ENCODE results near the gene MUC5AC.

MUC5AC gene

GRCh38 chr11:1125803-1126202 is 31.9 kb upstream of the MUC5AC start:
- H2AFZ ChIP-seq (ENCODE audit: low read depth, low read length), result no peak overlapping the region
- H3K79me2 ChIP-seq (ENCODE audit: insufficient read depth, low read length), result no peaks in the 10 kb centered on the region
- no peaks in the 10 kb centered on the region for H4K20me1 ChIP-seq (ENCODE audit: insufficient read depth, low read length)
- no peak overlapping the region for H3K9ac ChIP-seq (ENCODE audit: low read depth, low read length)
- no peak overlapping the region for H3K27ac ChIP-seq (ENCODE audit: low read length)
- no peak overlapping the region for H3K4me2 ChIP-seq (ENCODE audit: insufficient read depth, low read length)
- H3K9me3 ChIP-seq (ENCODE audit: insufficient read depth, low read length, severe bottlenecking), result no peaks in the 10 kb centered on the region
- no peak for TF ChIP-seq CTCF (IDR thresholded peaks at IDR 0.05; ENCODE audit: borderline replicate concordance, extremely low read depth, low read length, poor library complexity, severe bottlenecking)
- TF ChIP-seq EZH2 (IDR thresholded peaks at IDR 0.05; ENCODE audit: borderline replicate concordance, low read depth, low read length, severe bottlenecking), result no peak
- H3K36me3 ChIP-seq (ENCODE audit: insufficient read depth, low read length), result no peaks in the 10 kb centered on the region
- ATAC-seq (ENCODE audit: insufficient read depth, low read depth), result no peak
- no peaks in the 10 kb centered on the region for H3K27me3 ChIP-seq (ENCODE audit: insufficient read depth, low read length, poor library complexity)
- H3K4me3 ChIP-seq (ENCODE audit: low read depth in 1 of 2, low read length in 2 of 2), result no peak overlapping the region
- no peak for DNase-seq
- H3K4me1 ChIP-seq (ENCODE audit: insufficient read depth, low read length), result no peaks in the 10 kb centered on the region

GRCh38 chr11:1126491-1126926 is 31.2 kb upstream of the MUC5AC start:
- Histone ChIP-seq H3K4me3 (ENCODE audit: low read depth in 1 of 2, low read length in 2 of 2) (no peak overlapping the region), H3K36me3 (ENCODE audit: insufficient read depth, low read length) (no peaks in the 10 kb centered on the region), H3K9me3 (ENCODE audit: insufficient read depth, low read length, severe bottlenecking) (no peaks in the 10 kb centered on the region), H3K79me2 (ENCODE audit: insufficient read depth, low read length) (no peaks in the 10 kb centered on the region), H4K20me1 (ENCODE audit: insufficient read depth, low read length) (no peaks in the 10 kb centered on the region), H3K27me3 (ENCODE audit: insufficient read depth, low read length, poor library complexity) (no peaks in the 10 kb centered on the region), H3K4me2 (ENCODE audit: insufficient read depth, low read length) (no peak overlapping the region), H3K4me1 (ENCODE audit: insufficient read depth, low read length) (no peaks in the 10 kb centered on the region), H3K9ac (ENCODE audit: low read depth, low read length) (no peak overlapping the region), H2AFZ (ENCODE audit: low read depth, low read length) (no peak overlapping the region), H3K27ac (ENCODE audit: low read length) (no peak overlapping the region)
- ATAC-seq (ENCODE audit: insufficient read depth, low read depth), result no peak
- no peak for DNase-seq
- TF ChIP-seq EZH2 (IDR thresholded peaks at IDR 0.05; ENCODE audit: borderline replicate concordance, low read depth, low read length, severe bottlenecking), result no peak

DNA sequence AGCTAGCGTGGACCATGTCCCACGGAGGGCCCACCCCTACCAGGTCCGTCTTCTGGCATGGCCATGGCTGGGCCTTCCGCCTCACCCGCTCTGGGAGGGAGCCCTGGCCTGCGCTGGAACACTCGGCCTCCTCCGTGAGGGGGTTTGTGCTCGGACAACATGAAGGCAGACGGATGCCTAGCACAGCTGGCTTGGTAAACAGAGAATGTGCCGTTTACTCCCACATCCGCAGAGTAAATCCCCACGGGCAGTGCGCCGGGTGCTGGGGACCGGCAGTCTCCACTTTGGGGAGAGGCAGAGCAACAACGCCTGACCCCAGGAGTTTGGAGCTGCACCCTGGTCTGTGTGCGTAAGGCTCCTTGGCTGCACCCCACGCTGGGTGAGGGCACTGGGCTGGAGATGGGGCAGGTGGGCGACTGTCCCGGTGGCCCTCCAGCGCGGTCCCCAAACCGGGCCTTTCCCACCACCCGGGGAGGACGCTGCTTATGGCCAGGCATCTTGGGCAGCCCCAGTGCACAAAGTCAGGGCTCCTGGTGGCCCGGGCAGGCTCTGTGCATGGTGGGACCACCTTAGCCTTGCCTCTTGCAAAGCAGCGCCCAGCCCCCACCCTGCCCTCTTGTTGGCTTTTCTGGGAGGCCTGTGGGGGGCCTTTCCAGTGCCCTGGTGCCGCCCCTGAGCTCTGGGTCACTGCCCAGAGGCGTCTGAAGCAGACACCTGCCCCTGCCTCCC is 30.7 kb upstream of the MUC5AC start:
- Histone ChIP-seq H3K4me3 (ENCODE audit: low read depth in 1 of 2, low read length in 2 of 2) (no peak overlapping the region), H3K4me1 (ENCODE audit: insufficient read depth, low read length) (no peaks in the 10 kb centered on the region), H4K20me1 (ENCODE audit: insufficient read depth, low read length) (no peaks in the 10 kb centered on the region), H3K9me3 (ENCODE audit: insufficient read depth, low read length, severe bottlenecking) (no peaks in the 10 kb centered on the region), H2AFZ (ENCODE audit: low read depth, low read length) (no peak overlapping the region), H3K36me3 (ENCODE audit: insufficient read depth, low read length) (no peaks in the 10 kb centered on the region), H3K4me2 (ENCODE audit: insufficient read depth, low read length) (no peak overlapping the region), H3K9ac (ENCODE audit: low read depth, low read length) (no peak overlapping the region), H3K27ac (ENCODE audit: low read length) (no peak overlapping the region), H3K79me2 (ENCODE audit: insufficient read depth, low read length) (no peaks in the 10 kb centered on the region), H3K27me3 (ENCODE audit: insufficient read depth, low read length, poor library complexity) (no peaks in the 10 kb centered on the region)
- ATAC-seq (ENCODE audit: insufficient read depth, low read depth) (no peak), DNase-seq (no peak)
- no peak for TF ChIP-seq EZH2 (IDR thresholded peaks at IDR 0.05; ENCODE audit: borderline replicate concordance, low read depth, low read length, severe bottlenecking)
- no peak for TF ChIP-seq CTCF (IDR thresholded peaks at IDR 0.05; ENCODE audit: borderline replicate concordance, extremely low read depth, low read length, poor library complexity, severe bottlenecking)

DNA sequence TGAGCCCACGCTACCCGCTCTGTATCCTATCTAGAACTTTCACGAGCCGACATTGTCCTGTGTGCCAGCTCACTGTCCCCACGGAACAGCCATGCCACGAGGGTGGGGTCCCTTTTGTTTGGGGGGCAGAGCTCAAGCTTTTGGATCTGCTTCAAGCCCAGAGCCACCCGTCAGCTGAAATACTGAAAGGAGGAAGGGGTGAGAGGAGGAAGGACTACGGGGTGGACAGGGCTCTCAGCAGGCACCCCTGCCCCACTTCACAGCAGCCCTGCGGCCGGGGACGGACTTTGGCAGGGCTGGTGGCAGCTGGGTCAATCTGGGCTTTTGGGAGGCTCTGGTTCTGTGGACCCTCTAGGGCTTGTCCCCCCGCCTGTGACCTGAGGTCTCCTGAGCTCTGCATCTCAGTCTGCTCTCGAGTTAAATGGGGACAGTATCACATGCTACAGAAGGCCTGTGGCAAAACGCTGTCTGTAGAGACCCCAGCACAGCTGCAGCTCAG is 30.0 kb upstream of the MUC5AC start:
- ATAC-seq (ENCODE audit: insufficient read depth, low read depth) (no peak), DNase-seq (no peak)
- Histone ChIP-seq H3K4me3 (ENCODE audit: low read depth in 1 of 2, low read length in 2 of 2) (no peak overlapping the region), H3K9ac (ENCODE audit: low read depth, low read length) (no peak overlapping the region), H3K36me3 (ENCODE audit: insufficient read depth, low read length) (no peaks in the 10 kb centered on the region), H3K9me3 (ENCODE audit: insufficient read depth, low read length, severe bottlenecking) (no peaks in the 10 kb centered on the region), H3K79me2 (ENCODE audit: insufficient read depth, low read length) (no peaks in the 10 kb centered on the region), H3K27me3 (ENCODE audit: insufficient read depth, low read length, poor library complexity) (no peaks in the 10 kb centered on the region), H3K4me1 (ENCODE audit: insufficient read depth, low read length) (no peaks in the 10 kb centered on the region), H3K27ac (ENCODE audit: low read length) (no peak overlapping the region), H2AFZ (ENCODE audit: low read depth, low read length) (no peak overlapping the region), H3K4me2 (ENCODE audit: insufficient read depth, low read length) (no peak overlapping the region), H4K20me1 (ENCODE audit: insufficient read depth, low read length) (no peaks in the 10 kb centered on the region)
- TF ChIP-seq EZH2 (IDR thresholded peaks at IDR 0.05; ENCODE audit: borderline replicate concordance, low read depth, low read length, severe bottlenecking) (no peak), CTCF (IDR thresholded peaks at IDR 0.05; ENCODE audit: borderline replicate concordance, extremely low read depth, low read length, poor library complexity, severe bottlenecking) (no peak)

Measured in DND-41 (cell line).